ENCODE measurements around the gene FGD4.

FGD4 gene

DNA sequence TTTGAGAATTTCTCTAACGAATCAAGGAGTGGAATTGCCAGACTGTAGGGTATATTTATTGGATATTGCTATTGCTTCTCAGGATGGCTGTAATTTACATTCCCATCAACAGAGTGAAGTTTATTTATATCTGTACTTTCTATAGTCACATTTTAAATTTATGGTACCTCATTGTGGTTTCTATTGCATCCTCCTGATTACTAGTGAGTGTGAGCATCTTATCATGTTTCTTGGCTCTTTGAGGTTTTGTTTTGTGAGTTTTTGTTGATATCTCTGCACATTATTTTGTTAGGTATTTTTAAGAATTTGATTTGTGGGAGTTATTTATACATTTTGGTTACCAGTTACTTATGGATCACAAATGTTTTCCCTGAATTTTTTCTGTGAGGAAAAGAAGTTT, 293.7 kb downstream of the FGD4 start:
- no peak for DNase-seq
